DMS 273 (cell line): Measurements from ENCODE around the gene SNCAIP.
"Not testable (repeated sequence)": the region's sequence is repeated elsewhere in the genome, so short reads cannot be mapped to it uniquely, and the experiment has no call there.

Experiments used
- DNase-seq: peaks from one replicate; lab custom pipeline; 2025; ENCODE audit not compliant: unreplicated experiment; lab: John Stamatoyannopoulos, UW

The SNCAIP gene

GRCh38 chr5:122354293-122354692, 42.3 kb downstream of the SNCAIP start:
- peak; percentile 34 for DNase-seq

GRCh38 chr5:122355324-122355723, 43.3 kb downstream of the SNCAIP start:
- DNase-seq = no peak

- DNase-seq = no peak
These were observed 44.8 kb downstream of the SNCAIP start for GRCh38 chr5:122356855-122357254.

GRCh38 chr5:122358372-122358979, 46.4 kb downstream of the SNCAIP start:
- no peak for DNase-seq

- no peak for DNase-seq
These were observed 50.3 kb downstream of the SNCAIP start for GRCh38 chr5:122362361-122362760.

- no peak for DNase-seq
These were observed 51.6 kb downstream of the SNCAIP start for GRCh38 chr5:122363623-122364022.

GRCh38 chr5:122366501-122366900, 54.5 kb downstream of the SNCAIP start:
- no peak for DNase-seq

- DNase-seq = no peak
These were observed 55.4 kb downstream of the SNCAIP start for GRCh38 chr5:122367456-122367855.

- DNase-seq = no peak
These were observed 56.6 kb downstream of the SNCAIP start for GRCh38 chr5:122368510-122369251.

- DNase-seq = no peak
These were observed 57.3 kb downstream of the SNCAIP start for GRCh38 chr5:122369253-122369815.

- DNase-seq = no peak
These were observed 59.6 kb downstream of the SNCAIP start for GRCh38 chr5:122371511-122372151.

- DNase-seq = no peak
These were observed 62.1 kb downstream of the SNCAIP start for GRCh38 chr5:122374110-122374509.

GRCh38 chr5:122375801-122376200, 63.8 kb downstream of the SNCAIP start:
- DNase-seq = no peak

- DNase-seq = no peak
These were observed 64.2 kb downstream of the SNCAIP start for GRCh38 chr5:122376250-122376649.

- DNase-seq = no peak
These were observed 65.0 kb downstream of the SNCAIP start for GRCh38 chr5:122377026-122377425.

- DNase-seq = not testable (repeated sequence)
These were observed 70.9 kb downstream of the SNCAIP start for GRCh38 chr5:122382938-122383337.

GRCh38 chr5:122384739-122385235, 72.8 kb downstream of the SNCAIP start:
- no peak for DNase-seq

GRCh38 chr5:122385286-122385685, 73.2 kb downstream of the SNCAIP start:
- no peak for DNase-seq

- no peak for DNase-seq
These were observed 73.8 kb downstream of the SNCAIP start for GRCh38 chr5:122385808-122386207.

- DNase-seq = no peak
These were observed 78.1 kb downstream of the SNCAIP start for GRCh38 chr5:122390154-122390553.

- DNase-seq = no peak
These were observed 78.7 kb downstream of the SNCAIP start for GRCh38 chr5:122390694-122391093.

- no peak for DNase-seq
These were observed 79.6 kb downstream of the SNCAIP start for GRCh38 chr5:122391621-122392020.
